Measurements from ENCODE around the gene COX10.
"Not testable (repeated sequence)": the region's sequence is repeated elsewhere in the genome, so short reads cannot be mapped to it uniquely, and the experiment has no call there.

Gene COX10

DNA sequence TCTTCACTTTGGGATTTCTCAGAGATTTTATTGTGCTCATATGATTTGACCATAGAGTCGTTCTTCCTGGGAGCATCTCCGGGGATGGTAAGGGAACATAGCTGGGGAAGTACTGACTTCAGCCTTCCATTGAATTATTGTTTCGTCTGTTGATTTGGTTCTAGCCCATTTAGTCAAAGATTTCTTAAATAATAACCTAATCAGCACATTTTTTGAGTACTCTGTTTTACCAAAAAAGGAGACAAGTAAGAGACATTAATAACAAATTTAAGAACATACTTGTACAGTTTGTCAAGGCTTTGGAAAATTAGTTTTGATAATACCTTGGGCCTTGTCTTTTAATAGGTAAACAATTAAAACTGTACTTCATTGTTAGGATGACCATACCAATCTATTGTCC lies 89.4 kb downstream of the COX10 start:
- no peaks in the 10 kb centered on the region for H3K27me3 ChIP-seq (ENCODE audit: control insufficient read depth, insufficient read depth, low read length)
- H3K9ac ChIP-seq (ENCODE audit: low read depth, low read length), result no peak overlapping the region
- H3K4me1 ChIP-seq (ENCODE audit: control insufficient read depth, insufficient read depth, low read length), result no peaks in the 10 kb centered on the region
- H3K36me3 ChIP-seq (ENCODE audit: control insufficient read depth, insufficient read depth, low read length), result no peaks in the 10 kb centered on the region
- no peak overlapping the region for H3K4me3 ChIP-seq (ENCODE audit: low read depth, low read length)
- H3K9me3 ChIP-seq (ENCODE audit: control insufficient read depth, insufficient read depth, low read length), result no peaks in the 10 kb centered on the region

DNA sequence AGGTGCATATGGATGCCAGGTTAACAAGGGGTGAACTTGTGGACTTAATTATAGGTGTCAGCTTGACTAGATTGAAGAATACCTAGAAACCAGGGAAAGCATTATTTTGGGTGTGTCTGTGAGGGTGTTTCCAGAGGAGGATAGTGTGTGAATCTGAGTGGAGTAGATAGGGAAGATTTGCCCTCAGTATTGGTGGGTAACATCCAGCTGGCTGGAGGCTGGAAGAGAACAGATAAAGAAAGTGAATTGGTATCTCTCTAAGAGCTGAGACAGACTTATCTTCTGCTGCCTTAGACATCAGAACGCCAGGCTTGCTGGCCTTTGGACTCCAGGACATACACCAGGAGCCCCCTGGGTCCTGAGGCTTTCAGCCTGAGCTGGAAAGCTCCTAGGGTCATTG lies 92.1 kb downstream of the COX10 start:
- Histone ChIP-seq H3K36me3 (ENCODE audit: control insufficient read depth, insufficient read depth, low read length) (no peaks in the 10 kb centered on the region), H3K9me3 (ENCODE audit: control insufficient read depth, insufficient read depth, low read length) (no peaks in the 10 kb centered on the region), H3K27me3 (ENCODE audit: control insufficient read depth, insufficient read depth, low read length) (no peaks in the 10 kb centered on the region), H3K9ac (ENCODE audit: low read depth, low read length) (no peak overlapping the region), H3K4me1 (ENCODE audit: control insufficient read depth, insufficient read depth, low read length) (no peaks in the 10 kb centered on the region), H3K4me3 (ENCODE audit: low read depth, low read length) (no peak overlapping the region)

DNA sequence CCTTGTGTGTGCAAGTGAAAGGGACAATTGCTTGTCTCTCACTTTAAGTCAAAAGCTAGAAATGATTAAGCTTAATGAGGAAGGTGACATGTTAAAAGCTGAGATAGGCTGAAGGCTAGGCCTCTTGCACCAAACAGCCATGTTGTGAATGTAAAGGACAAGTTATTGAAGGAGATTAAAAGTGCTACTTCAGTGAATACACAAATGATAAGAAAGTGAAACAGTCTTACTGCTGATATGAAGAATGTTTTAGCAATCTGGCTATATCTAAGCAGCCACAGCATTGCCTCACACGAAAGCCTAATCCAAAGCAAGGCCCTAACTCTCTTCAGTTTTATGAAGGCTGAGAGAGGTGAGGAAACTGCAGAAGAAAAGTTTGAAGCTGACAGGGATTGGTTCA lies 96.3 kb downstream of the COX10 start:
- Histone ChIP-seq H3K27me3 (ENCODE audit: control insufficient read depth, insufficient read depth, low read length) (no peaks in the 10 kb centered on the region), H3K36me3 (ENCODE audit: control insufficient read depth, insufficient read depth, low read length) (no peaks in the 10 kb centered on the region), H3K4me1 (ENCODE audit: control insufficient read depth, insufficient read depth, low read length) (no peaks in the 10 kb centered on the region), H3K4me3 (ENCODE audit: low read depth, low read length) (no peak overlapping the region), H3K9me3 (ENCODE audit: control insufficient read depth, insufficient read depth, low read length) (peaks cover 11% of the 10 kb centered on the region), H3K9ac (ENCODE audit: low read depth, low read length) (no peak overlapping the region)

DNA sequence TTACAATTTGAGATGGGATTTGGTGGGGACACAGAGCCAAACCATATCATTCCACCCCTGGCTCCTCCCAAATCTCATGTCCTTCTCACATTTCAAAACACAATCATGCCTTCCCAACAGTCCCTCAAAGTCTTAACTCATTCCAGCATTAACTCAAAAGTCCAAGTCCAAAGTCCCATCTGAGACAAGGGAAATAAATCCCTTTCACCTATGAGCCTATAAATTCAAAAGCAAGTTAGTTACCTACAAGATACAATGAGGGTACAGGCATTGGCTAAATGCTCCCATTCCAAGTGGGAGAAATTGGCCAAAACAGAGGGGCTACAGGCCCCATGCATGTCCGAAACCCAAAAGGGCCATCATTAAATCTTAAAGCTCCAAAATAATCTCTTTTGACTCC lies 98.5 kb downstream of the COX10 start:
- H3K4me1 ChIP-seq (ENCODE audit: control insufficient read depth, insufficient read depth, low read length); H3K9ac ChIP-seq (ENCODE audit: low read depth, low read length); H3K27me3 ChIP-seq (ENCODE audit: control insufficient read depth, insufficient read depth, low read length); H3K36me3 ChIP-seq (ENCODE audit: control insufficient read depth, insufficient read depth, low read length); H3K4me3 ChIP-seq (ENCODE audit: low read depth, low read length): not testable (repeated sequence)
- H3K9me3 ChIP-seq (ENCODE audit: control insufficient read depth, insufficient read depth, low read length), result peaks cover 11% of the 10 kb centered on the region

DNA sequence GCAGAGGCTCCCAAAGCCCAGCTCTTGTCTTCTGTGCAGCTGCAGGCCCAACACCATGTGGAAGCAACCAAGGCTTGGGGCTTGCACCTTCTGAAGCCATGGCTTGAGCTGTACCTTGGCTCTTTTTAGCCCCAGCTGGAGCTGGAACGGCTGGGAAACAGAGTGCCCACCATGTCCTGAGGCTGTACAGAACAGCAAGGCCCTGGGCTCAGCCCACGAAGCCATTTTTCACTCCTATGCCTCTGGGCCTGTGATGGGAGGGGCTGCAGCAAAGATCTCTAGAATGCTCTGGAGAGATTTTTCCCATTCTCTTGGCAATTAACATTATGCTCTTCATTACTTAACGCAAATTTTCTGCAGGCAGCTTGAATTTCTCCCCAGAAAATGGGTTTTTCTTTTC lies 99.3 kb downstream of the COX10 start:
- Histone ChIP-seq H3K4me1 (ENCODE audit: control insufficient read depth, insufficient read depth, low read length) (no peaks in the 10 kb centered on the region), H3K4me3 (ENCODE audit: low read depth, low read length) (no peak overlapping the region), H3K9ac (ENCODE audit: low read depth, low read length) (no peak overlapping the region), H3K27me3 (ENCODE audit: control insufficient read depth, insufficient read depth, low read length) (no peaks in the 10 kb centered on the region), H3K9me3 (ENCODE audit: control insufficient read depth, insufficient read depth, low read length) (peaks cover 11% of the 10 kb centered on the region), H3K36me3 (ENCODE audit: control insufficient read depth, insufficient read depth, low read length) (no peaks in the 10 kb centered on the region)

DNA sequence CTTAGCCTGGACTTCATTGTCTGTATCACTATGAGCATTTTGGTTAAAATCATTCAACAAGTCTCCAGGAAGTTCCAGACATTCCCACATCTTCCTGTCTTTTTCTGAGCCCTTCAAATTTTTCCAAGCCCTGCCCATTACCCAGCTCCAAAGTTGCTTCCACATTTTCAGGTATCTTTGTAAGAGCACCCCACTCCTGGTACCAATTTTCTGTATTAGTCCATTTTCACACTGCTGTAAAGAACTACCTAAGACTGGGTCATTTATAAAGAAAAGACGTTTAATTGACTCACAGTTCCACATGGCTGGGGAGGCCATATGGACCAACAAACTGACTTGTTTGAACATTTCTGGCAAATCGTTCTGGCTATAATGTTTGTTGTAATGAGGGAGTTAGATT lies 100.0 kb downstream of the COX10 start:
- Histone ChIP-seq H3K27me3 (ENCODE audit: control insufficient read depth, insufficient read depth, low read length) (no peaks in the 10 kb centered on the region), H3K36me3 (ENCODE audit: control insufficient read depth, insufficient read depth, low read length) (no peaks in the 10 kb centered on the region), H3K9me3 (ENCODE audit: control insufficient read depth, insufficient read depth, low read length) (peaks cover 11% of the 10 kb centered on the region), H3K4me1 (ENCODE audit: control insufficient read depth, insufficient read depth, low read length) (no peaks in the 10 kb centered on the region), H3K4me3 (ENCODE audit: low read depth, low read length) (no peak overlapping the region), H3K9ac (ENCODE audit: low read depth, low read length) (no peak overlapping the region)

DNA sequence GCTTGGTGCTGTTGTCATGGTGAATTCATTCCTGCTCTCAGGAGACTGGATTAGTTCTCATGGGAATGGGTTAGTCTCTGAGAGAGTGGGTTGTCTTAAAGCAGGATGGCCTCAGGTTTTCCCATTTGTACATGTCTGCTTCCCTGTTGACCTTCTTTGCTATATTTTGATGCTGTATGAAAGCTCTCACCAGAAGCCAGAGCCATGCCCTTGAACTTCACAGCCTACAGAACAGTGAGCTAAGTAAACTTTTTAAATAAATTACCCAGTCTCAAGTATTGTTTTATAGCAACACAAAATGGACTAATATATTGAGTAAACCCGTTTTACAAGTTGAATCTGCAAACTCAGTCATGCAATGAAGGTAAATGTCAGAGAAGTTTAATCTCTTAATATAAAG lies 100.6 kb downstream of the COX10 start:
- Histone ChIP-seq H3K9ac (ENCODE audit: low read depth, low read length) (no peak overlapping the region), H3K4me3 (ENCODE audit: low read depth, low read length) (no peak overlapping the region), H3K4me1 (ENCODE audit: control insufficient read depth, insufficient read depth, low read length) (no peaks in the 10 kb centered on the region), H3K9me3 (ENCODE audit: control insufficient read depth, insufficient read depth, low read length) (peaks cover 11% of the 10 kb centered on the region), H3K27me3 (ENCODE audit: control insufficient read depth, insufficient read depth, low read length) (no peaks in the 10 kb centered on the region), H3K36me3 (ENCODE audit: control insufficient read depth, insufficient read depth, low read length) (no peaks in the 10 kb centered on the region)

DNA sequence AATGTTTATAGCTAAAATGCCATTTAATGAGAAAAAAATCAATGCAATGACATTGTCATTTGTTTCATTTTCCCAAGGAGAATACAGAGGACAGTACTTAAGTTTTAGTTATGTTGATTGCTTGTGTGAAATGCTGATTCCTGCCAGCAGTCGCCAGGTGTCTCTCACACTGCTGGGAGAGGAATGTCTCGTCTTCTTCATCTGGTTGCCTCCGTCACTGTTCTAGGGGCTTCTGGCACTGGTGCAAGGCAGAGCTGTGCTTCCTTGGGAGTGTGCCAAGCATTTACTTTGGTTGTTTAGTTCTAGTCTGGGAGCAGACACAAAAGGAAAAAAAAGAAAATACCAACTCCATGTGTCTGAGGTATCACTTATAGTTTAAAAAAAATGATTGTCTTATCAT lies 107.7 kb downstream of the COX10 start:
- not testable (repeated sequence) for H3K9ac ChIP-seq (ENCODE audit: low read depth, low read length)

DNA sequence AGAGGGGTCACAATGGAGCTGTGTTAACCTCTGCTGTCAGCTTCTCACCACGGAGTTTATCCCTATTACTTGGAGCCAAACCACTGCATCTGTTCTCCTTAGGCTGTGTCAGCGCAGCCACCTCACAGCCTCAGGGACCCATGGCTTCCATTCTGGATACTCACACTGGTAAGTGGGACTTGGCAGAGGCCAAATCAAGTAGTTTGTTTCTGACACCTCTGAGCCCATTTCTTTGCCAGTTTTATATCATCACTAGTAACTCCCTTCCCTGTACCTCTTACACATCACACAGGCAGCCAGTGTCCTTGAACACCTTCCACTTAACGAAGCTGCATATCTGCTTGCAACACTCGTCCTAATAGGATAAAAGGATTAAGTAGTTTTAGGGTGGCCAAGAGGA lies 108.5 kb downstream of the COX10 start:
- not testable (repeated sequence) for H3K4me3 ChIP-seq (ENCODE audit: low read depth, low read length); H3K36me3 ChIP-seq (ENCODE audit: control insufficient read depth, insufficient read depth, low read length); H3K9ac ChIP-seq (ENCODE audit: low read depth, low read length); H3K9me3 ChIP-seq (ENCODE audit: control insufficient read depth, insufficient read depth, low read length); H3K27me3 ChIP-seq (ENCODE audit: control insufficient read depth, insufficient read depth, low read length); H3K4me1 ChIP-seq (ENCODE audit: control insufficient read depth, insufficient read depth, low read length)

More for the DNA sequence above, 107.7 kb downstream of the COX10 start:
- H3K4me3 ChIP-seq (ENCODE audit: low read depth, low read length); H3K9me3 ChIP-seq (ENCODE audit: control insufficient read depth, insufficient read depth, low read length); H3K4me1 ChIP-seq (ENCODE audit: control insufficient read depth, insufficient read depth, low read length); H3K27me3 ChIP-seq (ENCODE audit: control insufficient read depth, insufficient read depth, low read length); H3K36me3 ChIP-seq (ENCODE audit: control insufficient read depth, insufficient read depth, low read length): not testable (repeated sequence)

DNA sequence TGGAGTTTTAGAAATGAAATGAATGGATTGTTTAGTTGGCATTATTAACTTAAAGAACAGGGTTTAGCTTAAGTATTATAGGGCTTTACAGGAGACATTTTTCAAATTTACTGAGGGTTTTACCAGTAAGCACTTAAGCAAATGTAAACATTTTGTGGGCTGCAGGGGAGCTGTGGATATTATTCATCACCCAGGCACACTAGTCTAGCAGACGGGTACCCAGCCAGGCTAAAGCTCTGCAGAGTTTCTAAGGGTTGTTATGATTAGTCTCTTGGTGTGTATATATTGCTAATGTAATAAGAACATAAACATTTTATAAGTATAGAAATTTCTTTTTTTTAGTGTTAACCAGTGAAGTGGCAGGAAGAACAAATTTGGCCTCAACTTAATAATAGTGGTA lies 110.6 kb downstream of the COX10 start:
- H3K9ac ChIP-seq (ENCODE audit: low read depth, low read length); H3K36me3 ChIP-seq (ENCODE audit: control insufficient read depth, insufficient read depth, low read length); H3K4me3 ChIP-seq (ENCODE audit: low read depth, low read length); H3K9me3 ChIP-seq (ENCODE audit: control insufficient read depth, insufficient read depth, low read length); H3K4me1 ChIP-seq (ENCODE audit: control insufficient read depth, insufficient read depth, low read length); H3K27me3 ChIP-seq (ENCODE audit: control insufficient read depth, insufficient read depth, low read length): not testable (repeated sequence)

DNA sequence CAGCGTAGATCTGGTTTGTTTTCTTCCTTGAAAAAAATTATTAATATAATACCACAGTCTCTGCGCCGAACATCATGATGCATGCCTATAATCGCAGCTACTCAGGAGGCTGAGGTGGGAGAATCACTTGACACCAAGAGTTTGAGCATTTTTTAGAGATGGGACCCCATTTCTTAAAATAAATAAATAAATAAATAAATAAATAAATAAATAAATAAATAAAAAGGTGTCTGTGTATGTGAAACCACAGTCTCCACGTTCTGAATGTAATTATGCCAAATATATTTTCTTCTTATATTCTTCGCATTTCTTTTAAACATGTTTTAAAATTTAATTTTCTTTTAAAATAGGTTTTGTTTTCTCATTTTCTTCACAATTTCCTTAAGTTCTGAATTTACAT lies 112.8 kb downstream of the COX10 start:
- not testable (repeated sequence) for H3K36me3 ChIP-seq (ENCODE audit: control insufficient read depth, insufficient read depth, low read length); H3K4me3 ChIP-seq (ENCODE audit: low read depth, low read length); H3K9ac ChIP-seq (ENCODE audit: low read depth, low read length); H3K27me3 ChIP-seq (ENCODE audit: control insufficient read depth, insufficient read depth, low read length); H3K9me3 ChIP-seq (ENCODE audit: control insufficient read depth, insufficient read depth, low read length); H3K4me1 ChIP-seq (ENCODE audit: control insufficient read depth, insufficient read depth, low read length)

DNA sequence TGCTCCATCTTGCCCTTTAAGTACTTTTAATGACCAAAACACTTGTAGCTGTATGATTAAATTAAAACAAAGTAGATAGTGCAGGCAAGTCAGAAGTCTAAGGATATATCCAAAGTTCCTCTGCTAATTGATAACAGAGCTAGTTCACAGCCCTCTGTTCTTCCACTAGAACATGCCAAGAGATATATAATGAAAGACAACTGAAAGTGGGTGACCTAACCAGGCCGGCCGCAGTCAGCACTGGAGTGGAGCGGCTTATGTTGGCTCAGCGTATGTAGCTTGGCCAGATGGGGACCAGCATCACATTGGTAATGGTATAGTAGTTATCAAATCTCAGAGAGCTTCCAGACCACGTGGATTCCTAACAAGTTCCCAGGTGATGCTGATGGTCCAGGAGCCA lies 115.2 kb downstream of the COX10 start:
- H3K36me3 ChIP-seq (ENCODE audit: control insufficient read depth, insufficient read depth, low read length); H3K4me3 ChIP-seq (ENCODE audit: low read depth, low read length); H3K9me3 ChIP-seq (ENCODE audit: control insufficient read depth, insufficient read depth, low read length); H3K4me1 ChIP-seq (ENCODE audit: control insufficient read depth, insufficient read depth, low read length); H3K9ac ChIP-seq (ENCODE audit: low read depth, low read length); H3K27me3 ChIP-seq (ENCODE audit: control insufficient read depth, insufficient read depth, low read length): not testable (repeated sequence)

DNA sequence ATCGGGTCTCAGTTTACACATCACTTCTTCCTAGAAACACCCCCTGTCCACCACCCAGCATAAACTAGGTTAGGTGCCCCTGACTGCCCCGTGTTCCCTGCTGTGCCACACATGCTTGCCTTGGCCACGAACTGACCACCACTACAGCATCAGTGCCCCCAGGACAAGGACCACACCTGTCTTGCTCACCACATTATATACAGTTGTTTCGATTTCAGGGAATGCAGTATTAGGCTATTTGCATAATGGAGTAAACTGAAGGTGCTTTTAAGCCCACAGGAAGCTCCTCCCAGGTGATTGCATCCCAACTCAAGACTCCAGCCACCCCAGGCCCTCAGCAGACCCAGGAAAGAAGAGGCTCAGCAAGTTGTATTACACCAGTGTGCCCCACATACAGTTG lies 117.1 kb downstream of the COX10 start:
- H3K36me3 ChIP-seq (ENCODE audit: control insufficient read depth, insufficient read depth, low read length); H3K4me1 ChIP-seq (ENCODE audit: control insufficient read depth, insufficient read depth, low read length); H3K9ac ChIP-seq (ENCODE audit: low read depth, low read length); H3K9me3 ChIP-seq (ENCODE audit: control insufficient read depth, insufficient read depth, low read length); H3K4me3 ChIP-seq (ENCODE audit: low read depth, low read length); H3K27me3 ChIP-seq (ENCODE audit: control insufficient read depth, insufficient read depth, low read length): not testable (repeated sequence)

Data from iPS-15b (cell line).